AG04449 (cell line): ENCODE data around the gene PPP2R2C.

Experiments used
- CTCF ChIA-PET: fragments of 350-600 bp; formaldehyde crosslinking; extraction: SDS; loops from one replicate; lab custom pipeline; 2021; ENCODE audit warnings: antibody characterized with exemption; lab: Yijun Ruan, JAX
- POLR2A ChIA-PET: fragments of 400-600, 350-600 bp; formaldehyde crosslinking; extraction: SDS; loops from one replicate; lab custom pipeline; 2020; ENCODE audit warnings: antibody characterized with exemption, inconsistent platforms; lab: Yijun Ruan, JAX
- DNase-seq: peaks from one replicate; pipeline ENCODE4 v3.0.0-alpha.2; 2010; ENCODE audit warnings: low read depth, low spot score
- H3K4me3 ChIP-seq: 2 replicates; pipeline ENCODE4 v1.5.1; 2011; ENCODE audit warnings: low read depth, mild to moderate bottlenecking, control low read depth, low read length
- TF ChIP-seq, protein P1 (sequence below): IDR thresholded peaks from one replicate; pipeline ENCODE4 v1.5.1; 2011; ENCODE audit warnings: mild to moderate bottlenecking, moderate library complexity, low read length, control low read depth, inconsistent platforms; ENCODE audit not compliant: insufficient read depth; ENCODE audit errors: missing control alignments

Gene PPP2R2C

DNA sequence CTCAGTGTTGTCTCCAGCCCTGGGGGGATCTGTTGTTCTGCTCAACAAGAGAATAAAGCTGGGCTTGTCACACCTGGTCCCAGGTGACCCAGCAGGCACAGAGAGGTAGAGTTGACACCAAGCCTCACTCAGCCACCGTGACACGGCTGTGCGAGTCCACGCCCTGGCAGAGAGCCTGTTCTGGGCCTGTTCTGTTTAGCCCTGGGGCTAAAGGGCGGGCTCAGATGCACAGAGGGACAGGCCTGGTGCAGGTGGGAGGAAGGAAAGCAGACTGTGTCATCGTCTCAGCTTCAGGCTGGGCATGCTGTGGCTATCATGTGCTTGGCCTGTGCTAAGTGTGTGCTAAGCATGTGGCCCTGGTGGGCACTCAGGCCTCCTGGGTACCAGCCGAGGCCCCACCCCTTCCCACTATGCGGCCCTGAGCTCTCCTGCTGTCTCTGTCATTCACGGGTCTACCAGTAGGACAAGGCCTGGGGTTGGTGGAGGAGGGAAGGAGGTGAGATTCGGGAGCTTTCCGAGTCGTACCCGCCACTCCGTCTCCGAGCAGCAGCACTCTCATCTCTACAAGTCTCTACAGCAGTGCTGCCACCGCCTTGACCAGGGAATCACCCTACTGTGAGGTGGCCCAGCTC lies 191.9 kb downstream of the PPP2R2C start:
- CTCF ChIA-PET = interaction anchor here (2.9 kb wide), 1 partner anchor 30 kb away, joined by 11 read pairs; no protein-coding TSS in a partner anchor
- TF ChIP-seq, protein P1, sequence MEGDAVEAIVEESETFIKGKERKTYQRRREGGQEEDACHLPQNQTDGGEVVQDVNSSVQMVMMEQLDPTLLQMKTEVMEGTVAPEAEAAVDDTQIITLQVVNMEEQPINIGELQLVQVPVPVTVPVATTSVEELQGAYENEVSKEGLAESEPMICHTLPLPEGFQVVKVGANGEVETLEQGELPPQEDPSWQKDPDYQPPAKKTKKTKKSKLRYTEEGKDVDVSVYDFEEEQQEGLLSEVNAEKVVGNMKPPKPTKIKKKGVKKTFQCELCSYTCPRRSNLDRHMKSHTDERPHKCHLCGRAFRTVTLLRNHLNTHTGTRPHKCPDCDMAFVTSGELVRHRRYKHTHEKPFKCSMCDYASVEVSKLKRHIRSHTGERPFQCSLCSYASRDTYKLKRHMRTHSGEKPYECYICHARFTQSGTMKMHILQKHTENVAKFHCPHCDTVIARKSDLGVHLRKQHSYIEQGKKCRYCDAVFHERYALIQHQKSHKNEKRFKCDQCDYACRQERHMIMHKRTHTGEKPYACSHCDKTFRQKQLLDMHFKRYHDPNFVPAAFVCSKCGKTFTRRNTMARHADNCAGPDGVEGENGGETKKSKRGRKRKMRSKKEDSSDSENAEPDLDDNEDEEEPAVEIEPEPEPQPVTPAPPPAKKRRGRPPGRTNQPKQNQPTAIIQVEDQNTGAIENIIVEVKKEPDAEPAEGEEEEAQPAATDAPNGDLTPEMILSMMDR = no peak
- H3K4me3 ChIP-seq = no peak overlapping the region
- DNase-seq = no peak
- POLR2A ChIA-PET = no interaction called here

GRCh38 chr4:6279582-6280289 lies 192.7 kb downstream of the PPP2R2C start:
- CTCF ChIA-PET = interaction anchor here (1.2 to 2.9 kb wide), 2 partner anchors 29 to 30 kb away, joined by 4 to 11 read pairs; no protein-coding TSS in a partner anchor
- no peak for DNase-seq
- H3K4me3 ChIP-seq = no peak overlapping the region
- TF ChIP-seq, protein P1 = no peak
- POLR2A ChIA-PET = no interaction called here

GRCh38 chr4:6278801-6279197 lies 193.6 kb downstream of the PPP2R2C start:
- TF ChIP-seq, protein P1 = no peak
- no peak for DNase-seq
- CTCF ChIA-PET = interaction anchor here (1.0 to 2.9 kb wide), 3 partner anchors 28 to 48 kb away, joined by 3 to 11 read pairs (median 4); no protein-coding TSS in a partner anchor
- no peak overlapping the region for H3K4me3 ChIP-seq
- POLR2A ChIA-PET = no interaction called here

DNA sequence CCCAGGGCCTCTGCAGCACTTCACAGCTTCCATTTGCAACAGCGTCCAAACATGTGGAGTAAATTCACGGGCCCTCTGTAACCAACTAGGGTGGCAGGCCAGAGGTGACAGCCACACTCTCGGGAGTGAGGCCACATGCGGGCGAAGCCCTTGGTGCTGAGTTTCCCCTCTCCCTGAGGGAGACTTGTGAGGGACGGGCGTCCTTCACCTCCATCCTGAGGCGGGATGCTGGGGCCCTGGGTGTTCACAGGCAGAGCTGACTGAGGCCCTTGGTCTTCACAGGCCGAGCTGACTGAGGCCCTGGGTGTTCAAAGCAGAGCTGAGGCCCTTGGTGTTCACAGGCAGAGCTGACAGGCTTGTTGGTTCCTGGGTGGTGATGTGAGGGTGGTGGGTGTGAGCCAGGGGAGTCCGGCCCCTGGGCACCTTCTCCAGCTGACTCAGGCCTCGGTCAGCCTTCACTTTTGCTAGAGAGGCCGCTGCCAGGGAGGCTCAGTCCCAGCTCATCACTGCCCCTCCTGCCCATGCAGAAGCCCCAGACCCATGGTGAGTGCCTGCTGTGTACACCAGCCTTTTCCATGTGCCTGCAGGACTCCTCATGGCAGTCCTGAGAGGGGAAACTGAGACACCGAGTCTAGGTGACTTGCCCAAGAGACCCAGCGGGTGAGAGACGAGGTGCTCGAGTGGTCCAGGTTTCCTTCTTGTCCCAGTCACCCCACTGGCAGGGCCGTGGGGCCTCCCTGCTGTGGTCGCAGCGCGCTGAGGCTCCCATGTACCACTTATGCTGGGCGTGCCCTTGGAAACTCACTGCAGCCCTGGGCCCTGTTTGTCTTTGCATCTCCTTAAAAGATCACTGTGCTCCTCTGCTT lies 194.2 kb downstream of the PPP2R2C start:
- ChIA-PET POLR2A (no interaction called here), CTCF (interaction anchor here (1.0 to 35.9 kb wide), 5 partner anchors 14 to 49 kb away, joined by 3 to 1359 read pairs (median 6); no protein-coding TSS in a partner anchor)
- no peak for DNase-seq
- TF ChIP-seq, protein P1 = no peak
- H3K4me3 ChIP-seq = no peak overlapping the region

DNA sequence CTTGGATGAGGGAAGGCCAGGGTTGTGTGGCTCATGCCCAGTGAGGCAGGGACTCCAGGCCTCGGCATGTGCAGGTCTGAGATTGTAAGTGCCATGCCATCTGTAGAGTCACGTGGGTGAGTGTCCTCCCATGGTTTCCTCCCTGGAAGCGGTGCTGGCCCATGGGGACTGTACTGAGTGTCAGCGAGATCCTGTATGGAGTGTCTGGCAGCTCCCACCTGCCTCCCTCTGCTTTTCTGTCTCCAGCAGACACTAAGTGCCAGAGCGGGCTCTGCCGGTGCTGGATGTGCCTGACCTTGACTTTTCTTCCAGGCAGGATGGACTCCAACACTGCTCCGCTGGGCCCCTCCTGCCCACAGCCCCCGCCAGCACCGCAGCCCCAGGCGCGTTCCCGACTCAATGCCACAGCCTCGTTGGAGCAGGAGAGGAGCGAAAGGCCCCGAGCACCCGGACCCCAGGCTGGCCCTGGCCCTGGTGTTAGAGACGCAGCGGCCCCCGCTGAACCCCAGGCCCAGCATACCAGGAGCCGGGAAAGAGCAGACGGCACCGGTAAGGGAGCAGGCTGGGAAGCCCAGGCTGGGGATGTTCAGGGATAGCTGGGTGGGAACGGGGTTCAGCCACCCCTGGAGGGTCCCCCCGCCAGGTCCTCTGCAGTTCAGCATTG lies 195.1 kb downstream of the PPP2R2C start:
- ChIA-PET POLR2A (no interaction called here), CTCF (interaction anchor here (1.6 to 35.9 kb wide), 3 partner anchors 13 to 48 kb away, joined by 6 to 1359 read pairs (median 6); no protein-coding TSS in a partner anchor)
- H3K4me3 ChIP-seq = no peak overlapping the region
- no peak for DNase-seq
- TF ChIP-seq, protein P1 = no peak
